K562 (cell line): ENCODE measurements around the gene ZPBP. TPM values are rescaled to one million over a fixed set of nuclear protein-coding genes. Genes with fewer than 3 reads are reported as not detected.

Experiments used
- ATAC-seq: fragments of 200-7000 bp; cut with Tn5 transposase; 3 replicates; pipeline ENCODE4 v1.9.1; 2020; ENCODE audit warnings: moderate library complexity
- BruUV-seq: library from RNA; stranded (reverse); fragments of 400-500 nt; replicated peaks from 2 replicates; lab custom pipeline; 2021; lab: Mats Ljungman, UMichigan
- CTCF ChIA-PET: fragments of 300-600 bp; formaldehyde crosslinking; extraction: SDS; loops from one replicate; lab custom pipeline; 2021; ENCODE audit warnings: low intra/inter-chr PET ratio; lab: Yijun Ruan, JAX
- POLR2A ChIA-PET: fragments of 300-600, 350-650 bp; sonication (Branson Sonifier 250); formaldehyde crosslinking; extraction: SDS; loops from one replicate; lab custom pipeline; 2021; ENCODE audit warnings: antibody characterized with exemption, inconsistent platforms; lab: Yijun Ruan, JAX
- DNase-seq, 4 experiments: peaks; one replicate each; pipeline versions ENCODE4 v3.0.0 to v3.0.0-alpha.2; 2011 to 2018; ENCODE audit warnings: low spot score in 3 of 4, mixed read lengths in 3 of 4; ENCODE audit errors: extremely low read depth in 1 of 4
- FAIRE-seq: peaks from 2 replicates; lab custom pipeline; 2011; peaks lifted over from hg19 to GRCh38; lab: Jason Lieb, UNC
- H2AFZ ChIP-seq: 2 replicates; pipeline ENCODE4 v1.6.0; 2011; ENCODE audit warnings: low read depth, low read length, control low read depth, inconsistent platforms
- H3K27ac ChIP-seq: fragments of 200-600 bp; 3 replicates; pipeline ENCODE4 v1.8.0; 2011; ENCODE audit warnings: low read depth, mild to moderate bottlenecking, control low read depth, inconsistent platforms, low read length, moderate library complexity, mixed read lengths; ENCODE audit errors: extremely low read depth
- H3K27me3 ChIP-seq, 2 experiments: fragments of 300-600 bp in 1 of 2; 2 replicates in 1 of 2; 3 replicates in 1 of 2; pipeline versions ENCODE4 v1.6.0 to v1.8.0; 2011; ENCODE audit warnings: inconsistent platforms in 2 of 2, low read length in 2 of 2, mild to moderate bottlenecking in 1 of 2, mixed read lengths in 1 of 2, moderate library complexity in 1 of 2; ENCODE audit not compliant: control insufficient read depth in 2 of 2, insufficient read depth in 2 of 2
- H3K36me3 ChIP-seq: fragments of 300-600 bp; 3 replicates; pipeline ENCODE4 v1.8.0; 2011; ENCODE audit warnings: mild to moderate bottlenecking, low read length, inconsistent platforms; ENCODE audit not compliant: control insufficient read depth, insufficient read depth
- H3K4me1 ChIP-seq, 2 experiments: fragments of 200-600 bp in 1 of 2; replicated peaks in 1 of 2; 2 replicates in 1 of 2; 3 replicates in 1 of 2; pipeline versions ENCODE4 v1.5.1 to v1.8.0; 2011; ENCODE audit warnings: inconsistent platforms in 2 of 2, low read length in 2 of 2, mild to moderate bottlenecking in 1 of 2, mixed read lengths in 1 of 2, moderate library complexity in 1 of 2; ENCODE audit not compliant: control insufficient read depth in 2 of 2, insufficient read depth in 2 of 2
- H3K4me2 ChIP-seq: 2 replicates; pipeline ENCODE4 v1.6.1; 2011; ENCODE audit warnings: low read length, control low read depth, inconsistent platforms, mixed read lengths; ENCODE audit not compliant: insufficient read depth
- H3K4me3 ChIP-seq: fragments of 200-600 bp; sonication (generic), shearing (Covaris generic); 2 replicates; pipeline ENCODE4 v1.5.1; 2016; ENCODE audit warnings: control low read depth, inconsistent platforms
- H3K79me2 ChIP-seq: fragments of 200-600 bp; 3 replicates; pipeline ENCODE4 v1.8.0; 2011; ENCODE audit warnings: low read length, inconsistent platforms; ENCODE audit not compliant: control insufficient read depth, insufficient read depth
- H3K9ac ChIP-seq, 2 experiments: 2 replicates each; pipeline versions ENCODE4 v1.6.0 to v1.6.1; 2011; ENCODE audit warnings: low read depth in 2 of 2, low read length in 2 of 2, control low read depth in 1 of 2, inconsistent platforms in 1 of 2, mild to moderate bottlenecking in 1 of 2, mixed read lengths in 1 of 2; ENCODE audit not compliant: insufficient read depth in 1 of 2
- H3K9me1 ChIP-seq: one replicate; pipeline ENCODE4 v1.6.0; 2011; ENCODE audit warnings: inconsistent platforms, mild to moderate bottlenecking, low read length, moderate library complexity; ENCODE audit not compliant: control insufficient read depth, insufficient read depth
- H3K9me3 ChIP-seq: replicated peaks from 2 replicates; pipeline ENCODE4 v1.5.1; 2011; ENCODE audit warnings: low read depth, low read length, inconsistent platforms; ENCODE audit not compliant: control insufficient read depth, insufficient read depth
- H4K20me1 ChIP-seq: replicated peaks from 2 replicates; pipeline ENCODE4 v1.6.1; 2011; ENCODE audit warnings: low read length, inconsistent platforms, mixed read lengths; ENCODE audit not compliant: control insufficient read depth, insufficient read depth
- NFE2 ChIP-seq: IDR thresholded peaks from 2 replicates; pipeline ENCODE4 v1.6.1; 2014; ENCODE audit warnings: antibody characterized with exemption, low read depth
- TBP ChIP-seq: optimal IDR thresholded peaks from 2 replicates; pipeline ENCODE3; 2011; ENCODE audit warnings: low read depth, low read length, improper control_type of control experiment
- WHSC1 ChIP-seq: IDR thresholded peaks from one replicate; pipeline ENCODE4 v1.6.1; 2012; ENCODE audit warnings: low read length, control low read depth, inconsistent platforms
- WGBS: fragments of 100-300 bp; shearing (Covaris generic); methylation state at CpG from one replicate; pipeline ENCODE4 v1.1.6; 2016; ENCODE audit warnings: low coverage, mixed read lengths; ENCODE audit not compliant: insufficient coverage; ENCODE audit errors: missing lambda C conversion rate; 5-methylcytosine and 5-hydroxymethylcytosine counted together
- in situ Hi-C: fragments of 300-500 bp; cut with MboI; formaldehyde crosslinking; loops from 4 replicates; pipeline ENCODE4 v1.15.0; 2018; ENCODE audit warnings: inconsistent platforms, mixed read lengths
- intact Hi-C: fragments of 100-400 bp; cut with micrococcal nuclease; formaldehyde crosslinking; loops from 2 replicates; pipeline ENCODE4 v1.14.2; 2022
- polyA plus RNA-seq, 8 experiments: library from polyadenylated mRNA; depleted of rRNA in 4 of 8; stranded (reverse) in 5 of 8; unstranded in 3 of 8; fragments of >200 nt; fragmentation: Nextera tagmentation in 2 of 8; fragmentation: Illumina TruSeq in 1 of 8; extraction: Ambion mirVana in 2 of 8; extraction: Trizol in 1 of 8; gene quantifications; 2 replicates each; pipeline versions ENCODE4 v1.2.1 to v1.2.3, GENCODE V29; 2011 to 2014; ENCODE audit warnings: inconsistent platforms in 1 of 8, missing spikeins in 1 of 8
- total RNA-seq, 7 experiments: library from RNA; depleted of rRNA in 6 of 7; stranded (reverse); fragments of >200 nt in 6 of 7; fragmentation: Illumina TruSeq in 2 of 7; extraction: Trizol in 2 of 7; gene quantifications; 2 replicates each; pipeline versions ENCODE4 v1.2.1 to v1.2.3, GENCODE V29; 2011 to 2021; ENCODE audit warnings: low replicate concordance in 1 of 7
- TF ChIP-seq, protein P1 (sequence below), 2 experiments: IDR thresholded peaks in 1 of 2; conservative IDR thresholded peaks in 1 of 2; 2 replicates each; pipeline ENCODE4 v1.6.1; 2016; ENCODE audit warnings: low read depth in 2 of 2, mild to moderate bottlenecking in 1 of 2, missing compliant biosample characterization in 1 of 2, missing genetic modification characterization in 1 of 2, moderate library complexity in 1 of 2

The ZPBP gene
- total and polyA plus RNA-seq, 9 of the 15 experiments (the other 6 are each of a cell fraction or from before 2014, with no cell fraction given) = not detected

DNA sequence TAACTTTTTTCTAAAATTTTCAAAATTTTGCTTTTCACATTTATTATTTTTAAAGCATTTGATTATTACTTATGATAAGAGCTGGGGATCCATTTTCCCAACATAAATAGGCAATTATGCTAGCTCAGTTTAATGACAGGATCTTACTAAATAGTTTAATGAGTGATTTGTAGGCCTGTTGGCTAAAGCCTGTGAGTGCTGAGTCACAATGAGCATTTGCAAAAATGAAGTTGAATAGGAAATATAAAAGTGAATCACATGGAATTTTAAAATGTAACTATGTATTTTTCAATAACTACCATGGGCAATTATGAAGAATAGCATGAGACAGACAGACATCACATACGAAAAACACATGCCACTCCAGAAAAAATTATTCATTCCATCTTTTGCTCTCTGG lies 45.1 kb upstream of the ZPBP start:
- POLR2A ChIA-PET = no interaction called here

More for the DNA sequence above, 45.1 kb upstream of the ZPBP start:
- CTCF ChIA-PET = no interaction called here
- intact Hi-C loops = loop anchor here (5.0 kb wide), 1 partner anchor 909 kb away; no protein-coding TSS in a partner anchor
- peak; percentile 17; the same call in 1 of the 2 replicates for TF ChIP-seq NFE2
- TF ChIP-seq TBP = no peak
- TF ChIP-seq WHSC1 = no peak
- TF ChIP-seq, protein P1, sequence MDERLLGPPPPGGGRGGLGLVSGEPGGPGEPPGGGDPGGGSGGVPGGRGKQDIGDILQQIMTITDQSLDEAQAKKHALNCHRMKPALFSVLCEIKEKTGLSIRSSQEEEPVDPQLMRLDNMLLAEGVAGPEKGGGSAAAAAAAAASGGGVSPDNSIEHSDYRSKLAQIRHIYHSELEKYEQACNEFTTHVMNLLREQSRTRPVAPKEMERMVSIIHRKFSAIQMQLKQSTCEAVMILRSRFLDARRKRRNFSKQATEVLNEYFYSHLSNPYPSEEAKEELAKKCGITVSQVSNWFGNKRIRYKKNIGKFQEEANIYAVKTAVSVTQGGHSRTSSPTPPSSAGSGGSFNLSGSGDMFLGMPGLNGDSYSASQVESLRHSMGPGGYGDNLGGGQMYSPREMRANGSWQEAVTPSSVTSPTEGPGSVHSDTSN (CRISPR knock-in tag; IDR thresholded peaks at IDR 0.05; ENCODE audit: low read depth) = no peak
- TF ChIP-seq, protein P1 (tag; conservative IDR thresholded peaks at IDR 0.05; ENCODE audit: low read depth) = no peak
- TF ChIP-seq, all 486 proteins: peak for 1
- Histone ChIP-seq H2AFZ (no peak overlapping the region), H3K4me2 (no peak overlapping the region), H3K9me1 (no peaks in the 10 kb centered on the region), H4K20me1 (no peaks in the 10 kb centered on the region), H3K27me3 (peaks cover 3 to 5% of the 10 kb centered on the region in 2 experiments; a peak in 3 of 5 replicates), H3K9me3 (no peaks in the 10 kb centered on the region), H3K27ac (no peak overlapping the region), H3K79me2 (no peaks in the 10 kb centered on the region), H3K4me1 (no peaks in the 10 kb centered on the region), H3K4me3 (no peak overlapping the region), H3K36me3 (no peaks in the 10 kb centered on the region), H3K9ac (no peak overlapping the region)
- FAIRE-seq = no peak
- ATAC-seq = no peak
- BruUV-seq = no TSS peak
- no peak for DNase-seq
- in situ Hi-C loops = loop anchor here (25.0 kb wide), 1 partner anchor 1224 kb away; no protein-coding TSS in a partner anchor
- WGBS = 0% methylated on average over 1 of the region's 1 CpG
